HUES64 (cell line): ENCODE data around the gene AP2B1.
A peak's percentile ranks its signal among the peaks of the same experiment; 100 is the strongest.

ENCODE experiments used
- H3K27ac ChIP-seq: 2 replicates; pipeline ENCODE4 v1.7.0; 2013; ENCODE audit warnings: low read depth, low read length, inconsistent platforms
- H3K27me3 ChIP-seq: 2 replicates; pipeline ENCODE4 v1.6.1; 2013; ENCODE audit warnings: mild to moderate bottlenecking, low read length; ENCODE audit not compliant: insufficient read depth
- H3K36me3 ChIP-seq: 2 replicates; pipeline ENCODE4 v1.6.1; 2013; ENCODE audit warnings: mild to moderate bottlenecking, low read length; ENCODE audit not compliant: insufficient read depth
- H3K4me1 ChIP-seq: 2 replicates; pipeline ENCODE4 v1.6.1; 2013; ENCODE audit warnings: mild to moderate bottlenecking, low read length, moderate library complexity; ENCODE audit not compliant: insufficient read depth
- H3K4me3 ChIP-seq: 2 replicates; pipeline ENCODE4 v1.5.1; 2013; ENCODE audit warnings: mild to moderate bottlenecking, low read length, moderate library complexity
- H3K9ac ChIP-seq: 2 replicates; pipeline ENCODE4 v1.6.1; 2013; ENCODE audit warnings: mild to moderate bottlenecking, low read depth, low read length
- H3K9me3 ChIP-seq: 2 replicates; pipeline ENCODE4 v1.6.1; 2013; ENCODE audit warnings: low read depth, low read length; ENCODE audit not compliant: insufficient read depth
- WGBS: fragments of 150-250, 120-280 bp; methylation state at CpG from one replicate; pipeline ENCODE4 v1.1.7; 2013; ENCODE audit warnings: missing lambda C conversion rate; 5-methylcytosine and 5-hydroxymethylcytosine counted together

Gene AP2B1

DNA sequence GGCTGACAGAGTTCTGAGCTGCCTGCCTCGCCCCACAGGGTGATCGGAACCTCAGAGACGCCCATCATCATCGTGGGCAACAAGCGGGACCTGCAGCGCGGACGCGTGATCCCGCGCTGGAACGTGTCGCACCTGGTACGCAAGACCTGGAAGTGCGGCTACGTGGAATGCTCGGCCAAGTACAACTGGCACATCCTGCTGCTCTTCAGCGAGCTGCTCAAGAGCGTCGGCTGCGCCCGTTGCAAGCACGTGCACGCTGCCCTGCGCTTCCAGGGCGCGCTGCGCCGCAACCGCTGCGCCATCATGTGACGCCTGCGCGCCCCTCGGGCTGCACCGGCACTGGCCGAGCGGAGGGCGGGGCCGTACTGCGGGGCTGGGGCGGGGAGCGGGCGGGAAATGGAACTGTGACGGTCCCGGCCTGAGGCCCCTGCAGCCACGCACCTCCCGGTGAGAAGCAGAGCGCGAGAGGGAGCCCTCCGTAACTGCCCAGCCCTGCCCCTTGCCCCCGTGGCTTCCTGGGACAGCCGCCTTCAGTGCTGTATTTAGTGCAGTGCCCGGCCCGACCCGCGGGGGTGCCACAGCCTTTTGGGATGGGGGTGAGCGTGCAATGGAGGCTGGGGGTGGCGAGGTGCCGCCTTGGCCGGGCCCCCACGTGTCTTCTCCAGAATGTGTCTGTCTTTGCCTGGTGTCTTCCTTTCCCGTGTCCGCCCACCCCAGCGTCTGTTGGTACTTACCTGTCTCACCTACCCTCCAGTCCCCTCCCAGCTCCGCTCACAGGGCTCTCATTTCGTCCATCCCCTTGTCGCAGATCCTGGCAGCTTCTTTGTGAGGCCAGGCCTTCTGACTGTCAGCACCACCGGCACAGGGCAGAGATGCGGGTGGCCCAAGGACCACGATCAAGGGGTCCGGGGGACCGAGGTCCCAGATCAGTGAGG lies 154.1 kb downstream of the AP2B1 start:
- Histone ChIP-seq H3K9me3 (peaks cover 4% of the 10 kb centered on the region), H3K36me3 (no peaks in the 10 kb centered on the region), H3K4me1 (no peaks in the 10 kb centered on the region), H3K27ac (no peak overlapping the region), H3K9ac (no peak overlapping the region), H3K4me3 (peak overlapping the region; percentile 45), H3K27me3 (peaks cover 52% of the 10 kb centered on the region)
- 29% methylated on average over 73 of the region's 73 CpGs for WGBS

GRCh38 chr17:35742496-35742895 lies 155.4 kb downstream of the AP2B1 start:
- Histone ChIP-seq H3K4me3 (no peak overlapping the region), H3K27ac (no peak overlapping the region), H3K9ac (no peak overlapping the region), H3K36me3 (no peaks in the 10 kb centered on the region), H3K9me3 (peaks cover 4% of the 10 kb centered on the region), H3K4me1 (no peaks in the 10 kb centered on the region), H3K27me3 (peaks cover 52% of the 10 kb centered on the region)
- 87% methylated on average over 7 of the region's 7 CpGs for WGBS

DNA sequence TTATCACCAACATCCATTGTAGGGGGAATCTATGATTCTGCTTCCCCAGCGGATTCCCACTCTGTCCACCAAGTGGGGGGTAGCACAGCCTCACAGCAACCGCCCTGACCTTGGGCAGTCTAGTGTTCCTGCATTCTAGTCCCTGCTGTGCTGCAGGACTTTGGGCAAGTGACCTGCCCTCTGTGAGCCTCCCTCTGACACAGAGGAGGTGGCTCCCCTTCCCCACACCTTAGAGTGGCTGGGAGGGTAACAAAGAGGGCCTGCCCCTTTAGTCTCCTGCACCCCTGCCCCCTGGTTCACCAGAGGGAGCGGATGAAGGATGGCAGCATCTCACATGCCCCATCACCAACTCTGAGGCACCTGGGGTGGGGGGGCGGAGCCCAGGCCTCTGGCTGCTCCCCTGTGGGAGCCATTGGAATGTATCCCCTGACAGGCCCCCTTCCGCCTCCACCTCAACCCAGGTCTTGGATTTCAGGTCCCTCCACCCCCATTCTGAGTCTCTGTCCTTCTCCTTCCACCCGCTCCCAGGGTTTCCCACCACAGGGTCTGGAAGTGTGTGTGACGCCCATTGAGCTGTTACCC lies 155.9 kb downstream of the AP2B1 start:
- H3K4me1 ChIP-seq, result no peaks in the 10 kb centered on the region
- no peak overlapping the region for H3K4me3 ChIP-seq
- H3K27ac ChIP-seq, result no peak overlapping the region
- H3K9ac ChIP-seq, result no peak overlapping the region
- peaks cover 51% of the 10 kb centered on the region for H3K27me3 ChIP-seq
- H3K36me3 ChIP-seq, result no peaks in the 10 kb centered on the region
- peaks cover 4% of the 10 kb centered on the region for H3K9me3 ChIP-seq
- 82% methylated on average over 7 of the region's 7 CpGs for WGBS

GRCh38 chr17:35743626-35744328 lies 156.7 kb downstream of the AP2B1 start:
- 55% methylated on average over 7 of the region's 7 CpGs for WGBS
- Histone ChIP-seq H3K4me1 (no peaks in the 10 kb centered on the region), H3K36me3 (no peaks in the 10 kb centered on the region), H3K27ac (no peak overlapping the region), H3K4me3 (no peak overlapping the region), H3K9me3 (peaks cover 4% of the 10 kb centered on the region), H3K27me3 (peaks cover 43% of the 10 kb centered on the region), H3K9ac (no peak overlapping the region)

DNA sequence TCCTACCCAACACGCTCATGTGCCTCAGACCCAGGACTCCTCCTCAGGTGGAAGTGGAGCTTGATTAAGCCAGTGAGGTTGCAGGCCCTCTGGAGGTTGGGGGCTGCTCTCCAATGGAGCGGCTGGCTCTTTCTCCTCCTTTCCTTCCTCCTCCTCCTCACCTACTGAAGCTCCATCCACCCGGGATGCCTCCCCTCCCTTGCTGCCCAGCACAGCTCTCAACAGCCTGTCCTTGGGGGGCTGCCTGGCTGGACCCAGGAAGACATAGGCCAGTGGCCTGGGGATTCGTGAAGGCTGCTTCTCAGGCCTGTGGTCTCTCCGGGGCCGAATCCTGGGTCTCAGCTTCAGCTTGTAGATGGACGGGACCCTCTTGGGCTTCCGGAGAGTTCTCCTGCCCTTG lies 157.7 kb downstream of the AP2B1 start:
- WGBS, result 86% methylated on average over 8 of the region's 8 CpGs
- H3K36me3 ChIP-seq, result no peaks in the 10 kb centered on the region
- no peak overlapping the region for H3K9ac ChIP-seq
- H3K9me3 ChIP-seq, result peaks cover 4% of the 10 kb centered on the region
- no peak overlapping the region for H3K4me3 ChIP-seq
- peaks cover 42% of the 10 kb centered on the region for H3K27me3 ChIP-seq
- no peak overlapping the region for H3K27ac ChIP-seq
- H3K4me1 ChIP-seq, result no peaks in the 10 kb centered on the region

DNA sequence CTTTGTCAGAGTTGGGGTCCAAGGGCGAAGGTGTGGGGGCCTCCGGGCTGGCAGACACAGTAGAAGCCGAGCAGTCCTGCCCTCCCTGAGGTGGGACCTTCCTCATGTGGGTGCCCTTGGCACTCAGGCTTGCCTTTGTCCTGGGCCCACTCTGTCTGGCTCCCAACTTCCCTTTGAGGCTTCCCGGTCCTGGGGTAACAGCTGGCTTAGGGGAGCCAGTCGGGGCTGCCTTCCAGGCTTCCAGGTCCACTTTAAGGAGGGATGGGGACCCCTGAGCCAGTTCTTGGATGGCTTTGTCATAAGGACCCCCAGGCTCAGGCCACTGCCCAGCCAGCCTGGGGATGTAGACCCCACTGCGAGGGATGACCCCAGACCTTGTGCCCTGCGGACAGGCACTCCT lies 158.1 kb downstream of the AP2B1 start:
- Histone ChIP-seq H3K9me3 (peaks cover 4% of the 10 kb centered on the region), H3K27me3 (peaks cover 42% of the 10 kb centered on the region)
- WGBS, result 92% methylated on average over 7 of the region's 7 CpGs

DNA sequence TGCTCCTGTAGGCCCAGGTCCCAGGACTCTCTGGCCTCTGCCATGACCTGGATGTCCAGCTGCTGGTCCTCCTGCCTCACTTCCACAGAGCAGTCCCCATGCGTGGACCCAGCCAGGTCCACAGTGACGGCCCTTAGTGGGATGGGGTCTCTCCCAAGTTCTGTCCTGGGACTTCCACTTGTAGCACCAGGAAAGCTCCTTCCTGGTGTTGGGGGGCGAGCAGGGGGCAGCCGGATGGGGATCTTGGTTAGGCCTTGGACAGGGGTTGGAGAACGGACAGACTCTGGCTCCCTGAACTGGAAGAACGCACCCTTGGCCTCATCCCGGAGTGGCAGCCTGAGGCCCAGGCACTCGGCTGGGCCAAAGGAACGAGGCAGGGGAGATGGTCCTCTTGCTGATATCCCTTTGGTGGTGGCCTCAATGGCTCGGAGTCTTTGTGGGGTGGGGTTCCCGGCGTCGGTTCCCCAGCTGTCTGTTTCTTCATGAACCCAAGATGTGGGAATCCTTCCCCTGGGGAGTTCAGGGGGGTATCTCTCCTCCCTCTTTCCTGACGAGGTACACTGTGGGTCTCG lies 158.7 kb downstream of the AP2B1 start:
- Histone ChIP-seq H3K9ac (no peak overlapping the region), H3K27ac (no peak overlapping the region), H3K9me3 (no peaks in the 10 kb centered on the region), H3K27me3 (peaks cover 42% of the 10 kb centered on the region), H3K4me1 (no peaks in the 10 kb centered on the region), H3K36me3 (no peaks in the 10 kb centered on the region), H3K4me3 (no peak overlapping the region)
- 91% methylated on average over 15 of the region's 15 CpGs for WGBS

More for the DNA sequence above, 158.1 kb downstream of the AP2B1 start:
- H3K9ac ChIP-seq, result no peak overlapping the region
- no peak overlapping the region for H3K27ac ChIP-seq
- no peaks in the 10 kb centered on the region for H3K36me3 ChIP-seq
- H3K4me1 ChIP-seq, result no peaks in the 10 kb centered on the region
- no peak overlapping the region for H3K4me3 ChIP-seq

DNA sequence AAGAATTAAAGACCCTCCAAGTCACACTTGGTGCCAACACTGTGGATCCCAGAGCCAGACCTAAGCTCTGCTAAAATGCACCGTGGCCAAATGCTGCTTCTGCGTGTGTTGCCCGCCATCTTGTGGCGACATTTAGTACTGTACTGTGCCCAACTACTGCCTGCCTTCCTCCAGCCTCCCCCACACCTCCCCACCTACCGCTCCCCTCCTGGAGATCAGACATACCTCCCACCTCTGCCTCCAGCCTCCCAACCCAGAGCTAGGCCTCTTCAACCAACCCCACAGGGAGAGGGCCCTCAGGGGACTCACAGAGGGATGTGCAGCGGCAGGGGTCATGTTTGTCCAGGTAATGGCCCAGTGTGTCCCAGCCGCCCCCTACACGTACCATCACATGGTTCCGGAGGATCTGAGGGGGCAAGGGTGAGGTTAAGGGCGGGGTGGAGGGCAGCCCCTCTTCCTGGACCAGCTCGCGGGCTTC lies 160.5 kb downstream of the AP2B1 start:
- WGBS, result 49% methylated on average over 12 of the region's 12 CpGs
- H3K4me3 ChIP-seq, result no peak overlapping the region
- no peak overlapping the region for H3K27ac ChIP-seq
- H3K9ac ChIP-seq, result no peak overlapping the region
- no peaks in the 10 kb centered on the region for H3K36me3 ChIP-seq
- H3K4me1 ChIP-seq, result no peaks in the 10 kb centered on the region
- peaks cover 27% of the 10 kb centered on the region for H3K27me3 ChIP-seq
- H3K9me3 ChIP-seq, result no peaks in the 10 kb centered on the region

DNA sequence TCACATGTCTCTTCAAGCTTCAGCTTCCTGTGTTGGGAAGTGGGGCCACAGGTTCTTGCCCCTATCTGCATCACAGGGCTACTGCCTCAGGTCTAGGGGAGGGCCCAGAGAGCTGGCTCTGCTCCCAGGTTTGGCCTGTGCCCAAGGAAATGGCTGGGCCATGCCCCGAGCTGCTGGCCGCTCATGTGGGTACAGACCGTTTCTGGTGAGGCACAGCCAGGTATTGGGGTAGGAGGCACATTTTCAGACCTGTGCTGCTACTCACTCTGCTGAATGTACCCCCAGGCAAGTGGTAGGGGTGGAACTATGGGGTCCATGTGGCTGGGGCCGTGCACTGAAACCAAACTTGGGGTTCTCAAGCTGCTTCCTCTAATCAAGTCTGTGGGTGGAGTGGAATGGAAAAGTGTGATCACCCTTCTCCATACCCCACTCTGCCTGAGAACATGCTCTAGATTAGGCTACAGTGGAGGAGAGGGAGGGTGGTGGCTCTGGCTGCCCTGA lies 161.3 kb downstream of the AP2B1 start:
- 92% methylated on average over 4 of the region's 4 CpGs for WGBS
- H3K27me3 ChIP-seq, result peaks cover 22% of the 10 kb centered on the region
- no peak overlapping the region for H3K27ac ChIP-seq

DNA sequence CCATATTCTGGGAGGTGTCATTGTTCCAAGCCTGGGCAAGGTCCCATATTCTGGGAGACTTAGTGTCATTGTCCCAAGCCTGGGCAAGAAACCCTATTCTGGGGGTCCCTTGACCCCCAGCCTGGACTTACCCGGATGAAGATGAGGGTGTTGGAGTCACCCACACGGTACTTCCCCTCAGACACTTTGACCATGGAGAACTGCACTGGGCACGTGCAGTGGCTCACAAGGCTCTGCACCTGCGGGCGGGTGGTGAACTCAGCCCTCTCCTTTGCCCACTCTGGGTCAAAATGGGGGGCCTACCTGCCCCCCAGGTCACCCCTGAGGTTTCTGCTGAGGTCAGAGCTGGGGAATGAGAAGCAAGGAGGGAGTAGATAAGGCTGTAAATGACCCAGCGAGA lies 161.9 kb downstream of the AP2B1 start:
- Histone ChIP-seq H3K36me3 (no peaks in the 10 kb centered on the region), H3K4me3 (no peak overlapping the region), H3K27me3 (peaks cover 22% of the 10 kb centered on the region), H3K27ac (no peak overlapping the region), H3K9ac (no peak overlapping the region), H3K9me3 (no peaks in the 10 kb centered on the region), H3K4me1 (no peaks in the 10 kb centered on the region)
- 95% methylated on average over 6 of the region's 6 CpGs for WGBS

More for the DNA sequence above, 161.3 kb downstream of the AP2B1 start:
- Histone ChIP-seq H3K9me3 (no peaks in the 10 kb centered on the region), H3K9ac (no peak overlapping the region), H3K36me3 (no peaks in the 10 kb centered on the region), H3K4me3 (no peak overlapping the region), H3K4me1 (no peaks in the 10 kb centered on the region)
